BE2C (cell line): ENCODE measurements around the gene SLC6A13.

Source experiments
- DNase-seq: peaks from one replicate; pipeline ENCODE4 v3.0.0-alpha.2; 2020
- H3K27me3 ChIP-seq: fragments of 250-450 bp; sonication (Bioruptor Pico); 2 replicates; pipeline ENCODE4 v1.5.1; 2020; ENCODE audit warnings: mild to moderate bottlenecking
- H3K36me3 ChIP-seq: fragments of 250-450 bp; sonication (Bioruptor Pico); 2 replicates; pipeline ENCODE4 v1.5.1; 2020; ENCODE audit warnings: mild to moderate bottlenecking
- H3K4me1 ChIP-seq: fragments of 250-450 bp; sonication (Bioruptor Pico); 2 replicates; pipeline ENCODE4 v1.5.1; 2020
- H3K4me3 ChIP-seq: 2 replicates; pipeline ENCODE4 v1.5.1; 2011; ENCODE audit warnings: low read depth, low read length
- H3K9me3 ChIP-seq: fragments of 250-450 bp; sonication (Bioruptor Pico); 2 replicates; pipeline ENCODE4 v1.5.1; 2020
- TF ChIP-seq, protein P1 (sequence below): IDR thresholded peaks from 2 replicates; pipeline ENCODE4 v1.5.1; 2012; ENCODE audit warnings: mild to moderate bottlenecking, low read depth, low read length

Gene SLC6A13

DNA sequence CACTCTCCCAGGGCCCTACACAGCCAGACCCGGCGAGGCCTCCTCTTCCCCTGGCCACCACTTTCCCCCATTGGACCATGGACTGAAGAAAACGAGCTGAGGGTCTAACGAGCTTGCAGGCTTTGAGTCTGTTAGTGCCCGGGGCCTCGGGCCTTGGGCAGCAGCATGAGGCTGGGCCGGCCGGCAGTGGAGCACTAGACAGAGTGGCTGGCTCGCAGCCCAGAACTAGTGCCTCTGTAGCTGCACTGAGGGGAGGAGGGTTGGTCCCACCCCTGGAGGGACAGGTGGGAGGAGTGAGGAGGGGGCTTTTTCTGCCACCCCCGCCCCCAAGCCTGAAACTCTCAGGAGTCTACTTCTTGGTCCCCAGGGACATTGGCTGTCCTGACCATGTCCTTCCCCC, 87.4 kb downstream of the SLC6A13 start:
- Histone ChIP-seq H3K27me3 (no peaks in the 10 kb centered on the region), H3K4me3 (no peak overlapping the region), H3K36me3 (no peaks in the 10 kb centered on the region), H3K9me3 (no peaks in the 10 kb centered on the region), H3K4me1 (peaks cover 31% of the 10 kb centered on the region)
- TF ChIP-seq, protein P1, sequence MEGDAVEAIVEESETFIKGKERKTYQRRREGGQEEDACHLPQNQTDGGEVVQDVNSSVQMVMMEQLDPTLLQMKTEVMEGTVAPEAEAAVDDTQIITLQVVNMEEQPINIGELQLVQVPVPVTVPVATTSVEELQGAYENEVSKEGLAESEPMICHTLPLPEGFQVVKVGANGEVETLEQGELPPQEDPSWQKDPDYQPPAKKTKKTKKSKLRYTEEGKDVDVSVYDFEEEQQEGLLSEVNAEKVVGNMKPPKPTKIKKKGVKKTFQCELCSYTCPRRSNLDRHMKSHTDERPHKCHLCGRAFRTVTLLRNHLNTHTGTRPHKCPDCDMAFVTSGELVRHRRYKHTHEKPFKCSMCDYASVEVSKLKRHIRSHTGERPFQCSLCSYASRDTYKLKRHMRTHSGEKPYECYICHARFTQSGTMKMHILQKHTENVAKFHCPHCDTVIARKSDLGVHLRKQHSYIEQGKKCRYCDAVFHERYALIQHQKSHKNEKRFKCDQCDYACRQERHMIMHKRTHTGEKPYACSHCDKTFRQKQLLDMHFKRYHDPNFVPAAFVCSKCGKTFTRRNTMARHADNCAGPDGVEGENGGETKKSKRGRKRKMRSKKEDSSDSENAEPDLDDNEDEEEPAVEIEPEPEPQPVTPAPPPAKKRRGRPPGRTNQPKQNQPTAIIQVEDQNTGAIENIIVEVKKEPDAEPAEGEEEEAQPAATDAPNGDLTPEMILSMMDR = no peak
- DNase-seq = peak; percentile 76

DNA sequence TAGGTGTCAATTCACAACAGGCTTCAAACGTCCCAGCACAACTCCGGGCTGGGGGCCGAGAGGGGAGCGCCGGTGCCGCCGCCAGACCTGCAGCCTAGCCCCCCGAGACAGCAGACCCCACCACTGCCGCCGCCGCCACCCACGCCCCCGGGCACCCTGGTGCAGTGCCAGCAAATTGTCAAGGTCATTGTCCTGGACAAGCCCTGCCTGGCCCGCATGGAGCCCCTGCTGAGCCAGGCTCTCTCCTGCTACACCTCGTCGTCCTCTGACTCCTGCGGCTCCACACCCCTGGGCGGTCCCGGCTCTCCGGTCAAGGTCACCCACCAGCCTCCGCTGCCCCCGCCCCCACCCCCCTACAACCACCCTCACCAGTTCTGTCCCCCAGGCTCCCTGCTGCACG, 88.0 kb downstream of the SLC6A13 start:
- Histone ChIP-seq H3K9me3 (no peaks in the 10 kb centered on the region), H3K27me3 (no peaks in the 10 kb centered on the region), H3K36me3 (no peaks in the 10 kb centered on the region), H3K4me1 (peaks cover 31% of the 10 kb centered on the region), H3K4me3 (no peak overlapping the region)
- no peak for DNase-seq
- TF ChIP-seq, protein P1 = no peak

DNA sequence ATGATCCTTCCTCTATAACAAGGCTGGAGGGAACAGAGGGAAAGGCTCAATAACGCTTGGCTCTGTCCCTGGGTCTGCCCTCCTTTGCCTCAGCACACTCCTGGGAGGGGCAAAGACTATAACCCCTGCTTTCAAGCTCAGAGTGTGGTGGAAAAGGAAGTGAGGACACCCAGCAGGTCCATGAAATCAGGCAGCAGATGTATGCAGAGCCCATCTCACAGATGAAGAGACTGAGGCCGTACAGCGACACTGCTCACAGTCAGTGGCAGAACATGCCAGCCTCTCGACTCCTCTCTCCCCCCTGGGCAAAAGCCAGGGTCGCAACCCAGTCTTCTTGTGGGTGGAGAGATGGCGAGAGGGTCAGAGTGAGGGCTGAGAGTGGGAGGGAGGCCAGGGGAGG, 88.5 kb downstream of the SLC6A13 start:
- Histone ChIP-seq H3K27me3 (no peaks in the 10 kb centered on the region), H3K36me3 (no peaks in the 10 kb centered on the region), H3K4me1 (peaks cover 31% of the 10 kb centered on the region), H3K9me3 (no peaks in the 10 kb centered on the region), H3K4me3 (no peak overlapping the region)
- no peak for DNase-seq
- TF ChIP-seq, protein P1 = no peak

DNA sequence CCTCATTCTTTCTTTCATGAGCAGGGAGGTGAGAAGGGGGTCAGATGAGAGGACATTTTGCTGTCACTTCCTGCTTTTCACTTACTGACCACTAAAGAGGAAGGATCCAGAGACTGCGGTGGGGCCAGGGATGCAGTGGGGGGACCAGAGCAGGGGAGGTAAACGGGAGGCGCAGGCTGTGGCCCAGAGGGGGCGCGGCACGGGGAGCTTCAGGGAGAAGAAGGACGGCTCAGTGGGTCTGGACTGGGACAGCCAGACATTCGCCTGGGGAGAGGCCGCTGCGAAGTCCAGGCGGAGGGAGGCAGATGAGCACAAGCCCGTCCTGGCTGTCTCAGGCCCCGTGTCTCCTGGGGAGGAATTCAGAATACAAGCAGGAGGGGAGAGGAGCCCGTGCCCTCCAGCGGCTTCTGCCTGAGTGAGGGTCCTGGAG, 89.9 kb downstream of the SLC6A13 start:
- no peak overlapping the region for H3K4me3 ChIP-seq
- H3K36me3 ChIP-seq = no peaks in the 10 kb centered on the region
- DNase-seq = no peak
- no peaks in the 10 kb centered on the region for H3K9me3 ChIP-seq
- TF ChIP-seq, protein P1 = no peak
- no peaks in the 10 kb centered on the region for H3K27me3 ChIP-seq
- peaks cover 31% of the 10 kb centered on the region for H3K4me1 ChIP-seq

DNA sequence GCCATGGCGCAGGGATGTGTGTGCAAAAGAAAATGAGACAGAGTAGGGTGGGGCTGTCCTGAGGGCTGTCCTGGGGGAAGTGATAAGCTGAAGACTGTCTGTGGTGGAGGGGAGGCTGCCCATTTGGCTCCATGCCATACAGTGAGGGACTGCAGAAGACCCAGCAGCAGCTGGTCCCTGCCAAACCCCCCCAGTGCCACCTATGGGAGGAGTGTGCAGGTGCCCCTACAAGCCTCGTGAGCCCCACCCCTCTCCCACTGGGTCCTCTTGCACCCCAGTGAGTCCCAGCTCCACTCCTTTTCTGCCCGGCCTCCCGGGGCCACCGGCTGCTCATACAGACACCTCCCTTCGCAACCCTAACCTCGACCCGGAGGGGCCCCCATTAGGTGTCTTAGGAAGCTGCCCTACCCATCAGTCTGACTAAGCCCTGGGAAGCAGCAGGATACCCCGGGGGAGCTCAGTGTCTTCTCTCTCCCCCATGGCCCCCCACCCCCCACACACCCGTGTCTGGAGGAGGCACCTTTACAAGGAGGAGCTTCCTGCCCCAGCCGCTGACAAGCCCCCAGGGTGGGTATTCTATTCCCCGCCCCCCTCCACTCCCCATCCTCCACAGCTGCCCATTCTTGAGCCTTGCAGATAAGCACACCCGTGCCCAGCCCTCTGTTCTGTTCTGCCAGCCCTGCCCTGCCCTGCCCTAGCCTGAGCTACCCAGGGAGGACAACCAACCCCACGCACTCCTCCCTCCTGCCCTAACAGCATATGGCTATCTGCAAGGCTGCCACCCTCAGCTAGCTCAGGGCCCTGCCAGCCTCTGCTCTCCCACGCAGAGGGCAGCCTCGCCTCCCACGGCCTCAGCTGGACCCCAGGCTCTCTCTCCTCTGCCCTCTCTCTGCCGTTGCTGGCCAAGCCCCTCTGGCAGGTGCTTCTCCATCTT, 90.6 kb downstream of the SLC6A13 start:
- peaks cover 31% of the 10 kb centered on the region for H3K4me1 ChIP-seq
- H3K4me3 ChIP-seq = no peak overlapping the region
- no peaks in the 10 kb centered on the region for H3K9me3 ChIP-seq
- H3K27me3 ChIP-seq = no peaks in the 10 kb centered on the region
- TF ChIP-seq, protein P1 = no peak
- DNase-seq = peak; percentile 52
- no peaks in the 10 kb centered on the region for H3K36me3 ChIP-seq

DNA sequence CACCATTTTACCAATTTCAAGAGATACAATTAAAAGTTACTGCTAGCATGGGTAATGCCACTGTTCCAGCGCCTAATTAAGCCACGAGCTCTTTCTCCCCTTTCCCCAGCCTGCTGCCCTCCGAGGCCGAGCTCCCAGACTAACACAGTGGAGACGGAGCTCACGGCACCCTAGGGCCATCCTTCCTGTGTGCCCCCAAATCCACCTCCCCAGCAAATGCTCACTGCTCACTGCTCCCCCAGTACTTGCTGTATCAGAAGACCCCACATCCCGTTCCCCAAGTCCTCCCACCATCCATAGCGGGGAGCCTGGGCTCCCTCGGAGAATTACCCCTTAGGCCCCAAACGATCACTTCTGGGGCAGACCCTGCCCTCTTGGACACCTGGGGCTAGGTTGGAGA, 91.4 kb downstream of the SLC6A13 start:
- TF ChIP-seq, protein P1 = no peak
- Histone ChIP-seq H3K4me1 (peaks cover 26% of the 10 kb centered on the region), H3K9me3 (no peaks in the 10 kb centered on the region), H3K4me3 (no peak overlapping the region), H3K27me3 (no peaks in the 10 kb centered on the region), H3K36me3 (no peaks in the 10 kb centered on the region)
- DNase-seq = no peak
